GM12872 (cell line): ENCODE results near the gene RNASEH2A.

ENCODE experiments used
- CTCF ChIP-seq: IDR thresholded peaks from 3 replicates; pipeline ENCODE4 v1.5.1; 2011; ENCODE audit warnings: low read depth, mild to moderate bottlenecking, low read length, moderate library complexity; ENCODE audit not compliant: insufficient read depth

RNASEH2A gene

GRCh38 chr19:12792051-12792852, 14.1 kb upstream of the RNASEH2A start:
- no peak for TF ChIP-seq CTCF

GRCh38 chr19:12792853-12793289, 13.5 kb upstream of the RNASEH2A start:
- TF ChIP-seq CTCF: no peak

- no peak for TF ChIP-seq CTCF
Observed at GRCh38 chr19:12793290-12794195, 12.8 kb upstream of the RNASEH2A start.

GRCh38 chr19:12794196-12794941, 12.0 kb upstream of the RNASEH2A start:
- TF ChIP-seq CTCF: no peak

- TF ChIP-seq CTCF: no peak
Observed at GRCh38 chr19:12794971-12795381, 11.4 kb upstream of the RNASEH2A start.

GRCh38 chr19:12796146-12797071, 10.0 kb upstream of the RNASEH2A start:
- TF ChIP-seq CTCF: peak; percentile 97
